ENCODE measurements around the gene TMEM108.

GRCh38 chr3:133270631-133271030 lies 232.4 kb downstream of the TMEM108 start:
- TF ChIP-seq CHD2 (IDR thresholded peaks at IDR 0.05; ENCODE audit: low read length, partially characterized antibody): no peak
- no peak for TF ChIP-seq CTCF (IDR thresholded peaks at IDR 0.05)
- TF ChIP-seq FOXM1 (IDR thresholded peaks at IDR 0.05; ENCODE audit: low read depth): no peak
- no peak for TF ChIP-seq POLR2AphosphoS5 (IDR thresholded peaks at IDR 0.05; ENCODE audit: low read depth, low read length)
- no peak for TF ChIP-seq RXRA (IDR thresholded peaks at IDR 0.05; ENCODE audit: borderline replicate concordance, low read depth)
- TF ChIP-seq REST (IDR thresholded peaks at IDR 0.05; ENCODE audit: low read depth, low read length): no peak
- TF ChIP-seq NFIC (IDR thresholded peaks at IDR 0.05; ENCODE audit: borderline replicate concordance): no peak
- TF ChIP-seq SIN3A (IDR thresholded peaks at IDR 0.05; ENCODE audit: borderline replicate concordance, low read depth, low read length): no peak
- TF ChIP-seq YY1 (IDR thresholded peaks at IDR 0.05; ENCODE audit: low read depth): no peak
- no peak for TF ChIP-seq RFX5 (IDR thresholded peaks at IDR 0.05; ENCODE audit: low read length)
- TF ChIP-seq EZH2phosphoT487 (IDR thresholded peaks at IDR 0.05; ENCODE audit: borderline replicate concordance, low read depth): no peak

Measured in SK-N-SH (cell line).